Measurements from ENCODE around the gene RASGEF1C.

DNA sequence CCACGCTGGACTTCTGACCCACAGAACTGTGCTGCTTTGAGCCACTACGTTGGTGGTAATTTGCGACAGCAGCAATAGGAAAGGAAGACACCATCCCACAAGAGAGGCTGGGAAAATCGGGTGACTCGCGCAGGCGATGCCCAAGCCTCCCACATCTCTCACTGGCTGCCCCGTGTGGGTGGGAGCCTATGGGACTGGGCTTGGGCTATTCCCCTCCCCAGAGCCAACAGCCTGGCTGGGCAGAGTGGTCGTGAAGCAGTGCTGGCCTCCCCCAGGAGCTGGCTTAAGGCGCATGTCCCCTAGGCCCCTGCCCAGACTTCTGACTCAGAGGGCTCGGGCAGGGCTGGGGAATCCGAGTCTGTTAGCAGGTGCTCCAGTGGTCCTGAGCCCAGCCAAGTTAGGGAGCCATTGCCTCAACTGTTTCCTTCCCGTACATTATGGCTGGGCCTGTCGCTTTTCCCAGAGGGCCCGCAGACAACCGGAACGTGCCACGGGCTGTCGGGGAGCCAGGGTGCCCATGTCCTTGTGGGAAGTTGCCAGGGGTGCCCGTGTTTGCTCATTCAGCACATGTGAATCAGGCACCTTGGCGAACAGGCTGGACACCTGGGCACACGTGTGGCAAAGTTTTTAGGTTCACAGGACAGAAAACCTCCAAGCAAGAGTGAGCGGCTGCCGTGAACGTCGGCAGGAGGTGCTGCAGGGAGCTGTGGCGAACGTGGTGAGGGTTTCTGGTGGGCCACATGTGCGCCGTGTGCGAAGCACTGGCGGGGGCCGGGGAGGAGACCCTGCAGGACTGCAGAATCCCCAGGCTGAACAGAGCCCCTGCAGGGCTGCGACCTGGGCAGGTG lies 7.0 kb upstream of the RASGEF1C start:
- TF ChIP-seq EZH2 (IDR thresholded peaks at IDR 0.05) (no peak), POLR2AphosphoS5 (IDR thresholded peaks at IDR 0.05; ENCODE audit: borderline replicate concordance, low read depth, low read length) (no peak), FOXP2 (optimal IDR thresholded peaks at IDR 0.05; ENCODE audit: control extremely low read depth, extremely low read length, insufficient read depth) (no peak)
